Central memory CD8-positive, alpha-beta T cell (primary cell): ENCODE measurements around the gene ZNF684.
"Not testable (repeated sequence)": the region's sequence is repeated elsewhere in the genome, so short reads cannot be mapped to it uniquely, and the experiment has no call there.

ENCODE experiments used
- ATAC-seq: fragments of 150-1000 bp; cut with Tn5 transposase; replicated peaks from 2 replicates; pipeline ENCODE4 v1.10.0; 2022; ENCODE audit warnings: mild to moderate bottlenecking, moderate FRiP score, moderate number of reproducible peaks; ENCODE audit not compliant: poor library complexity, severe bottlenecking; ENCODE audit errors: extremely low read depth
- DNase-seq, 2 donors: peaks; one replicate each; pipeline ENCODE4 v3.0.0; 2021; ENCODE audit warnings: low spot score in 2 of 2
- H3K27ac Mint-ChIP-seq: one replicate; pipeline ENCODE4 v1.8.0; 2022; ENCODE audit warnings: low read depth, mild to moderate bottlenecking, moderate library complexity, mixed read lengths
- H3K27me3 Mint-ChIP-seq: one replicate; pipeline ENCODE4 v1.8.0; 2022; ENCODE audit warnings: mixed read lengths
- H3K36me3 Mint-ChIP-seq: one replicate; pipeline ENCODE4 v1.8.0; 2022; ENCODE audit warnings: mild to moderate bottlenecking, moderate library complexity, mixed read lengths; ENCODE audit not compliant: insufficient read depth
- H3K4me1 Mint-ChIP-seq: one replicate; pipeline ENCODE4 v1.8.0; 2022; ENCODE audit warnings: mixed read lengths
- H3K4me3 Mint-ChIP-seq: one replicate; pipeline ENCODE4 v1.8.0; 2022; ENCODE audit warnings: mild to moderate bottlenecking, moderate library complexity, mixed read lengths
- H3K9me3 Mint-ChIP-seq: one replicate; pipeline ENCODE4 v1.8.0; 2022; ENCODE audit warnings: mixed read lengths

ZNF684 gene

DNA sequence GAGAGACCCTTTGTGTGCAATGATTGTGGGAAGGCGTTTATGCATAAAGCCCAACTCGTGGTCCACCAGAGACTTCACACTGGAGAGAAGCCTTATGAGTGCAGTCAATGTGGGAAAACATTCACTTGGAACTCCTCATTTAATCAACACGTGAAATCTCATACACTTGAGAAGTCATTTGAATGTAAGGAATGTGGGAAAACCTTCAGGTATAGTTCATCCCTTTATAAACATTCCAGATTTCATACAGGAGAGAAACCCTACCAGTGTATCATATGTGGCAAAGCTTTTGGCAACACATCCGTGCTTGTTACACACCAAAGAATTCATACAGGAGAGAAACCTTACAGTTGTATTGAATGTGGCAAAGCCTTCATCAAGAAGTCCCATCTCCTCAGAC lies 15.5 kb downstream of the ZNF684 start:
- Mint-ChIP-seq H3K27ac (no peak overlapping the region), H3K4me3 (no peak overlapping the region), H3K4me1 (no peaks in the 10 kb centered on the region), H3K36me3 (peaks cover 14% of the 10 kb centered on the region), H3K27me3 (no peaks in the 10 kb centered on the region), H3K9me3 (peaks cover 16% of the 10 kb centered on the region)
- DNase-seq (no peak), ATAC-seq (no peak)

DNA sequence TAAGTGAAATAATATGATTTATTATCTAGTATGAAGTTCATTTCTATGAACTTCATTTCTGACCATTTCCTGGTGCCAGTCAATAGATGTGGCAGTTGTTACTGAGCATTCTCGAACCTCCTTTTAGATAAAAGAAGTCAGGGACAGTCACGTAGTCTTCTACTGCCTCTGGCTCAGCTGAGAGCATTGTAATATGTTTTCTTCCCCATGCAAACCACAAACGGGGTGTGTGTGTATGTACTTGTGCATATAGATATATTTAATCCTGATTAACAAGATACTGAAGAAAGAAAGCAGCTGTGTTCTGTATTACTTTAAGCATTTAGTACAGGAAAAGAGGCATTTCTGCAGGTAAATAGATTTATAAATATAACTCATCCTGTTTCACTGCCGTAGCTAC lies 21.6 kb downstream of the ZNF684 start:
- Mint-ChIP-seq H3K27ac (no peak overlapping the region), H3K4me1 (no peaks in the 10 kb centered on the region), H3K9me3 (no peaks in the 10 kb centered on the region), H3K27me3 (no peaks in the 10 kb centered on the region), H3K4me3 (no peak overlapping the region), H3K36me3 (peaks cover 2% of the 10 kb centered on the region)
- DNase-seq (no peak), ATAC-seq (no peak)

DNA sequence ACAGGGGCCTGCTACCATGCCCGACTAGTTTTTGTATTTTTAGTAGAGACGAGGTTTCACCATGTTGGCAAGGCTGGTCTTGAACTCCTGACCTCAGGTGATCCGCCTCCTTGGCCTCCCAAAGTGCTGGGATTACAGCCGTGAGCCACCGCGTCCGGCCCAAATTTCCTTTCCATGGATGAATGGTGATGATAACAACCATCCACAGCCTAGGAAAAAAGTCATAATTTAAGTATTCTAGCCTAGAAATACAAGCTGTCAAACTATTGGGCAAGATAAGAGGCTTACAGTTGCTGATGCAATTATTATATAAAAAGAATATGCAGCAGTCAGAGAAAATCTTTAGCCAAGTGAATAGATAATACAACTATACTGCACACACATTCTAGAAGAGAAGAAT lies 23.4 kb downstream of the ZNF684 start:
- H3K9me3 Mint-ChIP-seq, H3K36me3 Mint-ChIP-seq, H3K27ac Mint-ChIP-seq, H3K4me3 Mint-ChIP-seq, H3K4me1 Mint-ChIP-seq, DNase-seq, H3K27me3 Mint-ChIP-seq, ATAC-seq: not testable (repeated sequence)

DNA sequence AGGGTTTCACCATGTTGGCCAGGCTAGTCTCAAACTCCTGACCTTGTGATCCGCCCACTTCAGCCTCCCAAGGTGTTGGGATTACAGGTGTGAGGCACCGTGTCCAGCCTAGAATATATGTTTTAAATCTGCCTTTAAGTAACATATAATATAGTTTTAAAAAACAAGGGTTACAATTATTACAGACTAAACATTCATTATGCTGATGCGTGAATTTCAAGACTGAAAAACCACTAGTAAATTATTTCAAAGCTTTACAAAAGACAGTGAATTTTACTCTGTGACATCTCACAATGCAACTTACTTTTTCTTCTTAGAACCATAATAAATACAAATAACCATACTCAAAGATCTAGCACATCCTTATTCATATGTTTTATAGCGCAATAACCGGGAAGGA lies 24.7 kb downstream of the ZNF684 start:
- Mint-ChIP-seq H3K36me3 (no peaks in the 10 kb centered on the region), H3K4me3 (no peak overlapping the region), H3K27ac (no peak overlapping the region), H3K9me3 (no peaks in the 10 kb centered on the region), H3K4me1 (no peaks in the 10 kb centered on the region), H3K27me3 (peaks cover 6% of the 10 kb centered on the region)
- ATAC-seq (no peak), DNase-seq (no peak)

DNA sequence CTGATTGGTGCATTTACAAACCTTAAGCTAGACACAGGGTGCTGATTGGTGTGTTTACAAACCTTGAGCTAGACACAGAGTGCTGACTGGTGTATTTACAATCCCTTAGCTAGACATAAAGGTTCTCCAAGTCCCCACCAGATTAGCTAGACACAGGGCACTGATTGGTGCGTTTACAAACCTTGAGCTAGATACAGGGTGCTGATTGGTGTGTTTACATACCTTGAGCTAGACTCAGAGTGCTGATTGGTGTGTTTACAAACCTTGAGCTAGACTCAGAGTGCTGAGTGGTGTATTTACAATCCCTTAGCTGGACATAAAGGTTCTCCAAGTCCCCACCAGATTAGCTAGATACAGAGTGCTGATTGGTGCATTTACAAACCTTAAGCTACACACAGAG lies 26.8 kb downstream of the ZNF684 start:
- not testable (repeated sequence) for H3K36me3 Mint-ChIP-seq, DNase-seq, H3K4me3 Mint-ChIP-seq, H3K4me1 Mint-ChIP-seq, H3K27ac Mint-ChIP-seq, ATAC-seq, H3K9me3 Mint-ChIP-seq
- H3K27me3 Mint-ChIP-seq: peaks cover 19% of the 10 kb centered on the region

DNA sequence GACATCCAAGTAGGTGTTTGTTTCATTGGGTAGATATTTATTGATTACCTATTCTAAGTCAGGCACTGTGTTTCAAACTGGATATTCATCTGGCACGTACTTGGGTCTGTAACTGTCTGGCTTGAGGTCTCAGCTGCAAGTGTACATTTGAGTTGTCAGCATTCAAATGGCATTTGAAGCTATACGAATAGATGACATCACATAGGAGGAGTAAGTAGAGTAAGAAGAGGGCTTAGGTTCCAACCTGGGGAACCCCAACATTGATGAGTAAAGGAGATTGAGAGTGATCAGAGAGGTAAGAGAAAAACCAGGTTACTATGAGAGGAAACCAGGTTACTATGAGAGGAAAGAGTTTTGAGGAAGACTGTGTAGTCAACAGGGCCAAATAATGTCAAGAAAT lies 30.7 kb downstream of the ZNF684 start:
- Mint-ChIP-seq H3K36me3 (no peaks in the 10 kb centered on the region), H3K4me1 (no peaks in the 10 kb centered on the region), H3K27ac (no peak overlapping the region), H3K4me3 (no peak overlapping the region), H3K27me3 (peaks cover 39% of the 10 kb centered on the region), H3K9me3 (no peaks in the 10 kb centered on the region)
- ATAC-seq: no peak
- DNase-seq: no peak

DNA sequence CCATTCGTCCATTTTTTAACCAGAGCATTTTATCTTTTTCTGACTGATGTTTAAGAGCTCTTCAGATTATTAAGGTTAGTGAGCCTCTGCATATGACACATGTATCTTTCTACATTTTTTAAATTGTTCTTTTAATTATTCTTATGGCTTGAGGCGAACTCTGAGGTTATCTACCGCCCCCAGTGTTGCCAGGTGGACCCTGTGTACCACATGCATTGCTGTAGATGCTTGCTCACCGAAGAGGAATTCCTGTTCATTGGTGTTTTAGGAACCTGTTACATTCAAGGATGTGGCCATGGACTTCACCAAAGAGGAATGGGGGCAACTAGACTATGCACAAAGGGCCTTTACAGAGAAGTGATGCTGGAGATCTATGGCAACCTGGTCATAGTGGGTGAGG lies 31.8 kb downstream of the ZNF684 start:
- peaks cover 39% of the 10 kb centered on the region for H3K27me3 Mint-ChIP-seq
- DNase-seq: no peak
- no peak for ATAC-seq
- no peak overlapping the region for H3K4me3 Mint-ChIP-seq
- H3K4me1 Mint-ChIP-seq: no peaks in the 10 kb centered on the region
- no peaks in the 10 kb centered on the region for H3K36me3 Mint-ChIP-seq
- H3K27ac Mint-ChIP-seq: no peak overlapping the region
- no peaks in the 10 kb centered on the region for H3K9me3 Mint-ChIP-seq

DNA sequence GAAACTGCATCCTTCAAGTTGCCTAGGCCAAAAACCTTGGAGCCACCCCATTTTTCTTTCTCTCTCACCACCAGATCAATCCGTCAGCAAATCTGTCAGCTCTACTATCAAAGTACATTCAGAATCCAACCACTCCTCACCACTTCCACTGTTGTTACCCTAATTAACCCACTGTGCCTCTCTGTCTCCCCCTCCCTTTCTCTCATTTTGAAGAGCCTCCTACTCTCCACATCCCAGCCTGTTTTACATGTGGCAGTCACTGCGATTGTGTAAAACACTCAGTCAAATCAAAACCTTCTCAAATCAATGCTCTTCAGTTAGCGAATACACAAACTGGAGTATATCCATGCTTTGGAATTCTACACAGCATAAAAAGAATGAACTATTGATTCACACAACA lies 33.1 kb downstream of the ZNF684 start:
- Mint-ChIP-seq H3K36me3 (no peaks in the 10 kb centered on the region), H3K27ac (no peak overlapping the region), H3K4me3 (no peak overlapping the region), H3K9me3 (no peaks in the 10 kb centered on the region), H3K4me1 (no peaks in the 10 kb centered on the region), H3K27me3 (peaks cover 39% of the 10 kb centered on the region)
- no peak for DNase-seq
- no peak for ATAC-seq

DNA sequence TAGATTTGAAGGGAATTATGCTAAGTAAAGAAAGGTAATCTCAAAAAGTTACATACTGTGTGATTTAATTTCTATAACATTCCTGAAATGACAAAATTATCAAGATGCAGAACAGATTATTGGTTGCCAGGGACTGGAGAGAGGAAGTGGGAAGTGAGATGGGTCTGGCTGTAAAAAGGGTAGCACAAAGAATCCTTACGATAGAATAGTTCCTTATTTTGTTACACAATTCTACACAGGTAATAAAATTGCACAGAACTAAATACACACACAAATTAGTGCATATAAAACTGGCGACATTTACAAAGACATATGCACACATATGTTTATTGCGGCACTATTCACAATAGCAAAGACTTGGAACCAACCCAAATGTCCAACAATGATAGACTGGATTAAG lies 33.5 kb downstream of the ZNF684 start:
- H3K9me3 Mint-ChIP-seq: no peaks in the 10 kb centered on the region
- H3K27ac Mint-ChIP-seq: no peak overlapping the region
- no peak for DNase-seq
- H3K4me3 Mint-ChIP-seq: no peak overlapping the region
- peaks cover 39% of the 10 kb centered on the region for H3K27me3 Mint-ChIP-seq
- no peaks in the 10 kb centered on the region for H3K4me1 Mint-ChIP-seq
- ATAC-seq: no peak
- no peaks in the 10 kb centered on the region for H3K36me3 Mint-ChIP-seq

DNA sequence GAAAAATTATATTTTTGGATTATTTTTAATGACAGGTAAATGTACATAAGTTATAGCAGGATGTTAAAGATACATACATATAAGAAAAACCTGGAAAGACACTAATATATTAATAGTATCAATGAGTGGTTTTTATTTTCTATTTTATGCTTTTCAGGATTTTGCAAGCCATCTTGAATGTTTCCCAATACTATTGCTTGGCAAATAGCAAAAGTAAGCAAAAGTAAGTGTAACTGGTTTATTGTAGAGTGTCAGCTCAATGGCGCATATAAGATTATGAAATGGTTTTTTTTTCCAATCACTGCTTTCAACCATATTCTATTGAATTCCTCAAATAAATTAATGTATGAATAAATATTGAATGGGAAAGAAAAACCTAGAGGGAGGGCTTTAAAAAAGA lies 36.4 kb downstream of the ZNF684 start:
- Mint-ChIP-seq H3K4me1 (no peaks in the 10 kb centered on the region), H3K9me3 (no peaks in the 10 kb centered on the region), H3K27ac (no peak overlapping the region), H3K4me3 (no peak overlapping the region), H3K27me3 (peaks cover 37% of the 10 kb centered on the region), H3K36me3 (no peaks in the 10 kb centered on the region)
- ATAC-seq (no peak), DNase-seq (no peak)

DNA sequence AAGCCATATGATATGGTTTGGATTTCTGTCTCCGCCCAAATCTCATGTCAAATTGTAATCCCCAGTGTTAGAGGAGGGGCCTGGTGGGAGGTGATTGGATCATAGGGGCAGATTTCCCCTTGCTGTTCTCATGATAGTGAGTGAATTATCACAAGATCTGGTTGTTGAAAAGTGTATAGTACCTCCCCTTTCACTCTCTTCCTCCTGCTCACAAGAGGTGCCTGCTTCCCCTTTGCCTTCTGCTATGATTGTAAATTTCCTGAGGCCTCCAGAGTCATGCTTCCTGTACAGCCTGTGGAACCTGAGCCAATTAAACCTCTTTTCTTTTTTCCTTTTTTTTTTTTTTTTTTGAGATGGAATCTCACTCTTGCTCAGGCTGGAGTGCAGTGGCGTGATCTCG lies 43.4 kb downstream of the ZNF684 start:
- peaks cover 30% of the 10 kb centered on the region for H3K27me3 Mint-ChIP-seq
- not testable (repeated sequence) for H3K4me1 Mint-ChIP-seq, DNase-seq, H3K4me3 Mint-ChIP-seq, H3K36me3 Mint-ChIP-seq, H3K27ac Mint-ChIP-seq, H3K9me3 Mint-ChIP-seq, ATAC-seq

DNA sequence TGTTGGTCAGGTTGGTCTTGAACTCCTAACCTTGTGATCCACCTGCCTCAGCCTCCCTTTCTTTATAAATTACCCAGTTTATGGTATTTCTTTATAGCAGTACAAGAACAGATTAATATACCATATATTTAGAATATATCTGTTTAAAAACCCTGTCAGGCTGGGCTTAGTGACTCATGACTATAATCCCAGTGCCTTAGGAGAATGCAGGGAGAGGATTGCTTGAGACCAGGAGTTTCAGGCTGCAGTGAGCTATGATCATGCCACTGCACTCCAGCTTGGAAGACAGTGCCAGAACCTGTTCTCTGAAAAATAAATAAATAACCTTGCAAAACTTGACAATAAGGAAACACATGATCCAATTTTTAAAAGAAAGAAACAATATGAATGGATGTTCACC lies 43.9 kb downstream of the ZNF684 start:
- H3K36me3 Mint-ChIP-seq: no peaks in the 10 kb centered on the region
- H3K9me3 Mint-ChIP-seq: no peaks in the 10 kb centered on the region
- H3K4me1 Mint-ChIP-seq: no peaks in the 10 kb centered on the region
- peaks cover 36% of the 10 kb centered on the region for H3K27me3 Mint-ChIP-seq
- no peak overlapping the region for H3K27ac Mint-ChIP-seq
- no peak for DNase-seq
- no peak overlapping the region for H3K4me3 Mint-ChIP-seq
- no peak for ATAC-seq

DNA sequence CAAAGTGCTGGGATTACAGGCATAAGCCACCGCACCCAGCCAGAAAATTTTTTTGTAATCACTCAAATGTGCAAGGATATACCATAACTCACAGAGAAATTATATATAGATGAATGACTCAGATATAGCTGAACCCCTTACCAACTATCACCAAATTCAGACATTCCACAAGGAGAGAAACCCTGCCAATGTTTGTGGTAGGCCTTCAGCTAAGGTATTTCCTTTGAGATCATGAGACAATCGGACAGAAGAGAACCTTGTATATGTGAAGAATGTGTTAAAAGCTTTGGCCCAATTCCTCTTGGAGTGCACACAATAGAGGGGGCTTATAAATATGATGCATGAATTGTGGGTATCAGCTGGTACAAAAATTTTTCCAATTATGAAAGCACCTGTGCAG lies 50.7 kb downstream of the ZNF684 start:
- ATAC-seq (no peak), DNase-seq (no peak)
- Mint-ChIP-seq H3K27me3 (peaks cover 9% of the 10 kb centered on the region), H3K27ac (no peak overlapping the region), H3K36me3 (no peaks in the 10 kb centered on the region), H3K9me3 (no peaks in the 10 kb centered on the region), H3K4me3 (no peak overlapping the region), H3K4me1 (no peaks in the 10 kb centered on the region)

DNA sequence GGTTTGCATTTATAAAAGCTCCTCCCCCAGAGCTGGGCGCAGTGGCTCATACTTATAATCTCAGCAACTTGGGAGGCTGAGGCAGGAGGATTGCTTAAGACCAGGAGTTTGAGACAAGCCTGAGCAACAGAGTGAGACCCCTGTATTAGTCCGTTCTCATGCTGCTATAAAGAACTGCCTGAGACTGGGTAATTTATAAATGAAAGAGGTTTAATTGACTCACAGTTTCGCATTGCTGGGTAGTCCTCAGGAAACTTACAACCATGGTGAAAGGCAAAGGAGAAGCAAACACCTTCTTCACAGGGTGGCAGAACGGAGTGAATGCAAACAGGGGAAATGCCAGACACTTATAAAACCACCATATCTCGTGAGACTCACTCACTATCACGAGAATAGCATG lies 52.5 kb downstream of the ZNF684 start:
- DNase-seq: no peak
- Mint-ChIP-seq H3K4me3 (no peak overlapping the region), H3K9me3 (no peaks in the 10 kb centered on the region), H3K4me1 (no peaks in the 10 kb centered on the region), H3K36me3 (no peaks in the 10 kb centered on the region), H3K27me3 (peaks cover 9% of the 10 kb centered on the region), H3K27ac (no peak overlapping the region)
- no peak for ATAC-seq
